PC-3 (cell line): Measurements from ENCODE around the gene CD58. TPM values are rescaled to one million over a fixed set of nuclear protein-coding genes. Genes with fewer than 3 reads are reported as not detected.
"Not testable (repeated sequence)": the region's sequence is repeated elsewhere in the genome, so short reads cannot be mapped to it uniquely, and the experiment has no call there.

Experiments used
- ATAC-seq: fragments of 200-7000 bp; cut with Tn5 transposase; 2 replicates; pipeline ENCODE4 v1.9.1; 2020; ENCODE audit warnings: mild to moderate bottlenecking, moderate library complexity
- BruUV-seq: library from RNA; stranded (reverse); fragments of 400-500 nt; replicated peaks from 2 replicates; lab custom pipeline; 2021; lab: Mats Ljungman, UMichigan
- CTCF ChIA-PET: fragments of 300-600 bp; sonication (Branson Sonifier 250); formaldehyde crosslinking; loops from one replicate; lab custom pipeline; 2022; ENCODE audit warnings: antibody characterized with exemption; lab: Charles Lee
- POLR2A ChIA-PET: fragments of 300-600 bp; sonication (Branson Sonifier 250); formaldehyde crosslinking; loops from one replicate; lab custom pipeline; 2022; ENCODE audit warnings: antibody characterized with exemption; ENCODE audit not compliant: unreplicated experiment; lab: Charles Lee
- DNase-seq: peaks from one replicate; pipeline ENCODE4 v3.0.0-alpha.2; 2015
- H2AFZ ChIP-seq: fragments of 300-600 bp; sonication (generic); 2 replicates; pipeline ENCODE4 v1.6.0; 2016; ENCODE audit warnings: antibody characterized with exemption, low read length
- H3F3A ChIP-seq: fragments of 300-600 bp; sonication (generic); one replicate; pipeline ENCODE4 v1.6.0; 2017; ENCODE audit warnings: antibody characterized with exemption, low read length, control low read depth, mild to moderate bottlenecking; ENCODE audit not compliant: unreplicated experiment
- H3K27ac ChIP-seq: fragments of 300-600 bp; sonication (generic); 2 replicates; pipeline ENCODE4 v1.5.1; 2016; ENCODE audit warnings: mild to moderate bottlenecking, low read length
- H3K27me3 ChIP-seq: fragments of 300-600 bp; sonication (generic); 2 replicates; pipeline ENCODE4 v1.6.1; 2016; ENCODE audit warnings: low read length, mixed read lengths
- H3K36me3 ChIP-seq: fragments of 300-600 bp; sonication (generic); 2 replicates; pipeline ENCODE4 v1.6.1; 2016; ENCODE audit warnings: low read depth, mixed run types, low read length, mixed read lengths
- H3K4me1 ChIP-seq: fragments of 300-600 bp; sonication (generic); 2 replicates; pipeline ENCODE4 v1.5.1; 2016; ENCODE audit warnings: low read length; ENCODE audit not compliant: insufficient read depth
- H3K4me2 ChIP-seq: fragments of 300-600 bp; sonication (generic); 2 replicates; pipeline ENCODE4 v1.6.0; 2016; ENCODE audit warnings: low read length
- H3K4me3 ChIP-seq: fragments of 300-600 bp; sonication (generic); 2 replicates; pipeline ENCODE4 v1.5.1; 2016; ENCODE audit warnings: mild to moderate bottlenecking, low read length, mixed read lengths
- H3K79me2 ChIP-seq: fragments of 300-600 bp; sonication (generic); 2 replicates; pipeline ENCODE4 v1.6.1; 2017; ENCODE audit warnings: low read length, mixed read lengths
- H3K9ac ChIP-seq: fragments of 300-600 bp; sonication (generic); 2 replicates; pipeline ENCODE4 v1.6.0; 2016; ENCODE audit warnings: mild to moderate bottlenecking, low read length
- H3K9me2 ChIP-seq: fragments of 300-600 bp; sonication (generic); replicated peaks from 2 replicates; pipeline ENCODE4 v1.6.1; 2016; ENCODE audit warnings: mixed run types, low read length, mixed read lengths
- H3K9me3 ChIP-seq: fragments of 300-600 bp; sonication (generic); 2 replicates; pipeline ENCODE4 v1.6.1; 2016; ENCODE audit warnings: low read length, mixed read lengths
- H4K20me1 ChIP-seq: fragments of 300-600 bp; sonication (generic); 2 replicates; pipeline ENCODE4 v1.6.1; 2016; ENCODE audit warnings: low read length, mixed read lengths
- CTCF ChIP-seq: fragments of 300-600 bp; sonication (generic); conservative IDR thresholded peaks from 2 replicates; pipeline ENCODE4 v1.5.1; 2017; ENCODE audit warnings: antibody characterized with exemption, low read depth, mild to moderate bottlenecking, low read length
- EZH2 ChIP-seq: fragments of 300-600 bp; sonication (generic); IDR thresholded peaks from one replicate; pipeline ENCODE4 v1.6.1; 2017; ENCODE audit warnings: antibody characterized with exemption, mild to moderate bottlenecking, low read length; ENCODE audit not compliant: unreplicated experiment
- EZH2phosphoT487 ChIP-seq: fragments of 300-600 bp; sonication (generic); IDR thresholded peaks from 2 replicates; pipeline ENCODE4 v1.6.1; 2018; ENCODE audit warnings: mild to moderate bottlenecking, antibody characterized with exemption, low read length, borderline replicate concordance
- intact Hi-C: fragments of 100-400 bp; cut with micrococcal nuclease; formaldehyde crosslinking; loops from 2 replicates; pipeline ENCODE4 v1.9.0; 2023
- total RNA-seq: library from RNA; depleted of rRNA; stranded (reverse); fragments of >200 nt; gene quantifications from 2 replicates; pipeline ENCODE4 v1.2.3, GENCODE V29; 2014

Gene CD58
- total RNA-seq, 1 experiment from 2014 or later: 26.9 TPM

- DNase-seq (no peak), ATAC-seq (no peak)
- no peaks in the 10 kb centered on the region for H3K27me3 ChIP-seq
- peak overlapping the region; percentile 97; the same call in 1 of the 2 replicates for H3K4me2 ChIP-seq
- no peaks in the 10 kb centered on the region for H3K9me2 ChIP-seq
- POLR2A ChIA-PET: no interaction called here
- H3F3A ChIP-seq: no peaks in the 10 kb centered on the region
- H3K79me2 ChIP-seq: peaks cover 70% of the 10 kb centered on the region
- H3K27ac ChIP-seq: no peak overlapping the region
- no peaks in the 10 kb centered on the region for H3K9me3 ChIP-seq
- H3K4me1 ChIP-seq: peaks cover 34% of the 10 kb centered on the region
- no TSS peak for BruUV-seq
- peaks cover 17% of the 10 kb centered on the region; the same call in 1 of the 2 replicates for H4K20me1 ChIP-seq
- no peaks in the 10 kb centered on the region for H3K36me3 ChIP-seq
- CTCF ChIA-PET: no interaction called here
- no peak overlapping the region for H2AFZ ChIP-seq
- H3K4me3 ChIP-seq: peak overlapping the region; percentile 92; the same call in 1 of the 2 replicates
- intact Hi-C loops: no loop called here
- H3K9ac ChIP-seq: no peak overlapping the region
- no peak for TF ChIP-seq CTCF
- no peak for TF ChIP-seq EZH2phosphoT487
- TF ChIP-seq EZH2: no peak
Observed at GRCh38 chr1:116567790-116568661, 2.8 kb downstream of the CD58 start.

- intact Hi-C loops: no loop called here
- Histone ChIP-seq H3K9ac (no peak overlapping the region), H3K4me2 (no peak overlapping the region), H3K4me1 (peaks cover 27% of the 10 kb centered on the region), H3K9me2 (no peaks in the 10 kb centered on the region), H4K20me1 (peaks cover 17% of the 10 kb centered on the region; the same call in 1 of the 2 replicates), H2AFZ (no peak overlapping the region), H3K27ac (no peak overlapping the region), H3K79me2 (peaks cover 96% of the 10 kb centered on the region), H3K4me3 (no peak overlapping the region), H3K36me3 (no peaks in the 10 kb centered on the region), H3K27me3 (no peaks in the 10 kb centered on the region), H3F3A (no peaks in the 10 kb centered on the region), H3K9me3 (no peaks in the 10 kb centered on the region)
- POLR2A ChIA-PET: no interaction called here
- ATAC-seq (no peak), DNase-seq (no peak)
- CTCF ChIA-PET: no interaction called here
- BruUV-seq: no TSS peak
- TF ChIP-seq CTCF: no peak
- TF ChIP-seq EZH2: no peak
- TF ChIP-seq EZH2phosphoT487: no peak
Observed at GRCh38 chr1:116565222-116565621, 5.6 kb downstream of the CD58 start.

GRCh38 chr1:116564426-116564825 is 6.4 kb downstream of the CD58 start:
- H3K27ac ChIP-seq: no peak overlapping the region
- peaks cover 21% of the 10 kb centered on the region for H3K4me1 ChIP-seq
- H3K4me3 ChIP-seq: no peak overlapping the region
- no peaks in the 10 kb centered on the region for H3K9me3 ChIP-seq
- no peak overlapping the region for H3K9ac ChIP-seq
- H3K79me2 ChIP-seq: peaks cover 95% of the 10 kb centered on the region
- intact Hi-C loops: no loop called here
- H3K27me3 ChIP-seq: no peaks in the 10 kb centered on the region
- no peak for DNase-seq
- no peak overlapping the region for H2AFZ ChIP-seq
- H3K4me2 ChIP-seq: no peak overlapping the region
- POLR2A ChIA-PET: no interaction called here
- CTCF ChIA-PET: no interaction called here
- BruUV-seq: no TSS peak
- H3F3A ChIP-seq: no peaks in the 10 kb centered on the region
- no peaks in the 10 kb centered on the region for H3K9me2 ChIP-seq
- H4K20me1 ChIP-seq: peaks cover 15% of the 10 kb centered on the region; the same call in 1 of the 2 replicates
- no peak for ATAC-seq
- no peaks in the 10 kb centered on the region for H3K36me3 ChIP-seq
- no peak for TF ChIP-seq EZH2
- no peak for TF ChIP-seq EZH2phosphoT487
- no peak for TF ChIP-seq CTCF

- BruUV-seq, POLR2A ChIA-PET, DNase-seq, H3K36me3 ChIP-seq, intact Hi-C loops, H2AFZ ChIP-seq, H3K4me1 ChIP-seq, H3K27me3 ChIP-seq, H3K9ac ChIP-seq, H3K9me3 ChIP-seq, H3K9me2 ChIP-seq, H3F3A ChIP-seq, CTCF ChIA-PET, ATAC-seq, H4K20me1 ChIP-seq, H3K4me3 ChIP-seq, H3K27ac ChIP-seq, H3K4me2 ChIP-seq: not testable (repeated sequence)
- H3K79me2 ChIP-seq: peaks cover 95% of the 10 kb centered on the region
Observed at GRCh38 chr1:116562465-116562864, 8.4 kb downstream of the CD58 start.
